Loucy (cell line): ENCODE data around the gene DOK7.

Experiments used
- EZH2phosphoT487 ChIP-seq: fragments of 200-600 bp; IDR thresholded peaks from 2 replicates; pipeline ENCODE4 v1.6.1; 2018; ENCODE audit warnings: antibody characterized with exemption, mild to moderate bottlenecking, moderate library complexity, borderline replicate concordance
- TF ChIP-seq, protein P1 (sequence below): fragments of 200-600 bp; sonication (generic); conservative IDR thresholded peaks from 2 replicates; pipeline ENCODE4 v1.5.1; 2014; ENCODE audit warnings: mild to moderate bottlenecking, antibody characterized with exemption, low read length

GRCh38 chr4:3523146-3523627 lies 60.1 kb downstream of the DOK7 start:
- TF ChIP-seq, protein P1, sequence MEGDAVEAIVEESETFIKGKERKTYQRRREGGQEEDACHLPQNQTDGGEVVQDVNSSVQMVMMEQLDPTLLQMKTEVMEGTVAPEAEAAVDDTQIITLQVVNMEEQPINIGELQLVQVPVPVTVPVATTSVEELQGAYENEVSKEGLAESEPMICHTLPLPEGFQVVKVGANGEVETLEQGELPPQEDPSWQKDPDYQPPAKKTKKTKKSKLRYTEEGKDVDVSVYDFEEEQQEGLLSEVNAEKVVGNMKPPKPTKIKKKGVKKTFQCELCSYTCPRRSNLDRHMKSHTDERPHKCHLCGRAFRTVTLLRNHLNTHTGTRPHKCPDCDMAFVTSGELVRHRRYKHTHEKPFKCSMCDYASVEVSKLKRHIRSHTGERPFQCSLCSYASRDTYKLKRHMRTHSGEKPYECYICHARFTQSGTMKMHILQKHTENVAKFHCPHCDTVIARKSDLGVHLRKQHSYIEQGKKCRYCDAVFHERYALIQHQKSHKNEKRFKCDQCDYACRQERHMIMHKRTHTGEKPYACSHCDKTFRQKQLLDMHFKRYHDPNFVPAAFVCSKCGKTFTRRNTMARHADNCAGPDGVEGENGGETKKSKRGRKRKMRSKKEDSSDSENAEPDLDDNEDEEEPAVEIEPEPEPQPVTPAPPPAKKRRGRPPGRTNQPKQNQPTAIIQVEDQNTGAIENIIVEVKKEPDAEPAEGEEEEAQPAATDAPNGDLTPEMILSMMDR = no peak
- TF ChIP-seq EZH2phosphoT487 = no peak
